ENCODE data around the gene BTN3A1.

Gene BTN3A1

GRCh38 chr6:26360451-26361416 is 41.3 kb upstream of the BTN3A1 start:
- no peak for DNase-seq (ENCODE audit: low read depth)

GRCh38 chr6:26361544-26361943 is 40.5 kb upstream of the BTN3A1 start:
- TF ChIP-seq CTCF (IDR thresholded peaks at IDR 0.05; ENCODE audit: insufficient read depth, low read depth, low read length, missing control alignments): no peak
- H3K4me3 ChIP-seq (ENCODE audit: low read length): no peak overlapping the region
- DNase-seq (ENCODE audit: low read depth): no peak

More at GRCh38 chr6:26360451-26361416, 41.3 kb upstream of the BTN3A1 start:
- TF ChIP-seq CTCF (IDR thresholded peaks at IDR 0.05; ENCODE audit: insufficient read depth, low read depth, low read length, missing control alignments): no peak
- H3K4me3 ChIP-seq (ENCODE audit: low read length): no peak overlapping the region

- TF ChIP-seq CTCF (IDR thresholded peaks at IDR 0.05; ENCODE audit: insufficient read depth, low read depth, low read length, missing control alignments): no peak
- H3K4me3 ChIP-seq (ENCODE audit: low read length): no peak overlapping the region
- no peak for DNase-seq (ENCODE audit: low read depth)
These were observed 39.8 kb upstream of the BTN3A1 start for GRCh38 chr6:26362093-26362835.

- H3K4me3 ChIP-seq (ENCODE audit: low read length): no peak overlapping the region
- TF ChIP-seq CTCF (IDR thresholded peaks at IDR 0.05; ENCODE audit: insufficient read depth, low read depth, low read length, missing control alignments): no peak
- DNase-seq (ENCODE audit: low read depth): peak; percentile 38
These were observed 39.2 kb upstream of the BTN3A1 start for GRCh38 chr6:26362836-26363220.

GRCh38 chr6:26363882-26364701 is 38.0 kb upstream of the BTN3A1 start:
- peak overlapping the region; percentile 85 for H3K4me3 ChIP-seq (ENCODE audit: low read length)
- no peak for DNase-seq (ENCODE audit: low read depth)
- TF ChIP-seq CTCF (IDR thresholded peaks at IDR 0.05; ENCODE audit: insufficient read depth, low read depth, low read length, missing control alignments): no peak

- TF ChIP-seq CTCF (IDR thresholded peaks at IDR 0.05; ENCODE audit: insufficient read depth, low read depth, low read length, missing control alignments): no peak
- H3K4me3 ChIP-seq (ENCODE audit: low read length): peak overlapping the region; percentile 85
- no peak for DNase-seq (ENCODE audit: low read depth)
These were observed 36.5 kb upstream of the BTN3A1 start for GRCh38 chr6:26365633-26365995.

Data from epithelial cell of esophagus (primary cell).